H4 (cell line): ENCODE data around the gene TMOD1. TPM values are rescaled to one million over a fixed set of nuclear protein-coding genes. Genes with fewer than 3 reads are reported as not detected.
A peak's percentile ranks its signal among the peaks of the same experiment; 100 is the strongest.

Source experiments
- DNase-seq: peaks from one replicate; pipeline ENCODE4 v3.0.0-alpha.2; 2015; ENCODE audit warnings: low spot score
- total RNA-seq: library from RNA; depleted of rRNA; stranded (reverse); fragments of >200 nt; shearing (Covaris generic); gene quantifications from 2 replicates; pipeline ENCODE4 v1.2.3, GENCODE V29; 2014

TMOD1 gene
- total RNA-seq, 1 experiment from 2014 or later, result 1.8 TPM

- DNase-seq, result no peak
These were observed 45.8 kb downstream of the TMOD1 start for GRCh38 chr9:97547098-97547829.

- DNase-seq, result no peak
These were observed 46.9 kb downstream of the TMOD1 start for GRCh38 chr9:97548379-97548778.

- no peak for DNase-seq
These were observed 47.5 kb downstream of the TMOD1 start for GRCh38 chr9:97548819-97549540.

- DNase-seq, result no peak
These were observed 48.9 kb downstream of the TMOD1 start for GRCh38 chr9:97550386-97550785.

GRCh38 chr9:97551308-97551707, 49.8 kb downstream of the TMOD1 start:
- DNase-seq, result no peak

GRCh38 chr9:97553141-97553540, 51.7 kb downstream of the TMOD1 start:
- no peak for DNase-seq

- no peak for DNase-seq
These were observed 52.4 kb downstream of the TMOD1 start for GRCh38 chr9:97553841-97554240.

GRCh38 chr9:97554566-97555075, 53.2 kb downstream of the TMOD1 start:
- no peak for DNase-seq

GRCh38 chr9:97555164-97555563, 53.7 kb downstream of the TMOD1 start:
- no peak for DNase-seq

- no peak for DNase-seq
These were observed 54.7 kb downstream of the TMOD1 start for GRCh38 chr9:97556036-97556720.

GRCh38 chr9:97556721-97557605, 55.5 kb downstream of the TMOD1 start:
- DNase-seq, result no peak

- no peak for DNase-seq
These were observed 56.2 kb downstream of the TMOD1 start for GRCh38 chr9:97557606-97558095.

- DNase-seq, result no peak
These were observed 57.2 kb downstream of the TMOD1 start for GRCh38 chr9:97558701-97559101.

- DNase-seq, result no peak
These were observed 57.6 kb downstream of the TMOD1 start for GRCh38 chr9:97559111-97559514.

GRCh38 chr9:97560154-97560553, 58.7 kb downstream of the TMOD1 start:
- DNase-seq, result no peak

GRCh38 chr9:97560851-97561250, 59.4 kb downstream of the TMOD1 start:
- DNase-seq, result no peak

GRCh38 chr9:97561501-97561900, 60.0 kb downstream of the TMOD1 start:
- no peak for DNase-seq

- no peak for DNase-seq
These were observed 61.1 kb downstream of the TMOD1 start for GRCh38 chr9:97562542-97562941.

GRCh38 chr9:97563458-97564135, 62.1 kb downstream of the TMOD1 start:
- DNase-seq, result no peak

GRCh38 chr9:97564291-97565175, 63.1 kb downstream of the TMOD1 start:
- peak; percentile 71 for DNase-seq
